ENCODE data around the gene ASIC5.

- TF ChIP-seq CTCF (IDR thresholded peaks at IDR 0.05) (no peak), ZFX (IDR thresholded peaks at IDR 0.05; ENCODE audit: borderline replicate concordance) (no peak)
Observed at GRCh38 chr4:155811083-155811482, 55.0 kb downstream of the ASIC5 start.
